IPS DF 4.7 (cell line): ENCODE results near the gene RBM33.
"Not testable (repeated sequence)": the region's sequence is repeated elsewhere in the genome, so short reads cannot be mapped to it uniquely, and the experiment has no call there.

Source experiments
- DNase-seq: peaks from one replicate; pipeline ENCODE4 v3.0.0-alpha.2; 2013; ENCODE audit warnings: low spot score; ENCODE audit errors: extremely low read depth

Gene RBM33, protein sequence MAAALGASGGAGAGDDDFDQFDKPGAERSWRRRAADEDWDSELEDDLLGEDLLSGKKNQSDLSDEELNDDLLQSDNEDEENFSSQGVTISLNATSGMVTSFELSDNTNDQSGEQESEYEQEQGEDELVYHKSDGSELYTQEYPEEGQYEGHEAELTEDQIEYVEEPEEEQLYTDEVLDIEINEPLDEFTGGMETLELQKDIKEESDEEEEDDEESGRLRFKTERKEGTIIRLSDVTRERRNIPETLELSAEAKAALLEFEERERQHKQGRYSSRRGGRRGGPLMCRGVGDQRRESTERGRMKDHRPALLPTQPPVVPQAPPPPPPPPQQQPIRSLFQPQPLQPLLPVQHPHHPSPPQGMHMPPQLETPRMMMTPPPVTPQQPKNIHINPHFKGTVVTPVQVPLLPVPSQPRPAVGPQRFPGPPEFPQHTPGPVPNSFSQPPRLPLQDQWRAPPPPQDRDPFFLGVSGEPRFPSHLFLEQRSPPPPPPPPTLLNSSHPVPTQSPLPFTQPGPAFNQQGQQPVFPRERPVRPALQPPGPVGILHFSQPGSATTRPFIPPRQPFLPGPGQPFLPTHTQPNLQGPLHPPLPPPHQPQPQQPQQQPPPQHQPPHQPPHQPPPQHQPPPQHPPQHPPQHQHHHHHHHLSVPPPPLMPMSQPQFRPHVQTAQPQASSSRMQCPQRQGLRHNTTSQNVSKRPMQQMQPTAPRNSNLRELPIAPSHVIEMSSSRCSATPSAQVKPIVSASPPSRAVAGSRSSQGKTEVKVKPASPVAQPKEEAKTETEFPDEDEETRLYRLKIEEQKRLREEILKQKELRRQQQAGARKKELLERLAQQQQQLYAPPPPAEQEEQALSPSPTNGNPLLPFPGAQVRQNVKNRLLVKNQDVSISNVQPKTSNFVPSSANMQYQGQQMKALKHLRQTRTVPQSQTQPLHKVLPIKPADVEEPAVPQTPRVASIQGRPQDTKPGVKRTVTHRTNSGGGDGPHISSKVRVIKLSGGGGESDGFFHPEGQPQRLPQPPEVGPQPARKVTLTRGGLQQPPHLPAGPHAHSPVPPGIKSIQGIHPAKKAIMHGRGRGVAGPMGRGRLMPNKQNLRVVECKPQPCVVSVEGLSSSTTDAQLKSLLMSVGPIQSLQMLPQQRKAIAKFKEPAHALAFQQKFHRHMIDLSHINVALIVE

DNA sequence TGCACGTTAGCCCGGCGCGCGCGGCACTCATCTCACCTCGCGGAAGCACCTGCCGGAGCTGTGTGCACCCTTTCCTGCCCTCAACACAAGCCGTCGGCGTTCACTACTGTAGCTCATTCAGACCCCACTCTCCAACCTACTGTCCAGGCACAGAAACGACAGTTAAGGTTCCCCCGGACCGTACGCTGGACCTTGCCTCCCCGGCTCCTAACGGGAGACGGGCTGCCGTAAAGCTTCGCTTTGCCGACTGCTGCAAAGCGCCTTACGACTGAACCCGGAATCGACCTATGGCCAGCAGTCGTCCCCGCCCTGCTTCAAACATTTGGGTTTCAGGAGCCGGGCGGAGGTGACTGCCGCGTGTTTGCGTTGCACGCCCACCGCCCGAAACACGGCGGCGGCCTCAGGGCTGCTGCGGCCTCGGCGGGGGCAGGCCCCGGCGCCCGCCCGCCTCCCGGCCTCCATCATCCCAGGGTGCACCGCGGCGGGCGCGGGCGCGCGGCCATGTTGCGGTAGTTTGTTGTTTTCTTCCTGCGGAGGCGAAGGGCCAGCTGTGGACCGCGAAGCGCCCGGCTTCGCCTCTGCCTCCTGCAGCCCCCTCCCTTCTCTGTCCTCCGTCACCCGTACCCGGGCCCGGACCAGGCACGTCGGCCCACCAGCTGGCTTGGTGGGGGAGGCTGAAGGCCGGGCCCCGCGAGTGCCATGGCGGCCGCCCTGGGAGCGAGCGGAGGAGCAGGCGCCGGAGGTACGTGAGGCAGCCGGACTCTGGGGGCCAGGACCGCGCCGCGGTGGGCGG is at the start of gene RBM33:
TSS of gene RBM33 (plus strand) at position 484 of the 793 bp plus-strand sequence. CDS start at position 700, 216 bp downstream.
- DNase-seq: peak; percentile 64

DNA sequence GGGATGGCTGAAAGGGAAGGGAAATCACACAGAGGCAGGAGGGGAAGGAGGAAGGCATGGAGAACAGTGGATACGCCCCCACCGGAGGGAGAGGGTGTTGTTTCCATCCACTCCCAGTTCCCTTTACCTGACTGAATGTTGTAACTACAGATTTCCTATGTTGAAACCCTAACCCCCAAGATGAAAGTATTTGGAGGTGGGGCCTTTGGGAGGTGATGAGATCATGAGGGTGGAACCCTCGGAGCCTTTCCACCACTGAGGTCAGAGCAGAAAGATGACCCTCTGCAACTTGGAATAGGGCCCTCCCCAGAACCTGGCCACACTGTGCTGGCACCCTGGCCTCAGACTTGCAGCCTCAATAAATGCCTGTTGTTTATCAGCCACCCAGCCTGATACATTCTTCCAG is 49.5 kb upstream of the RBM33 start:
- DNase-seq: peak; percentile 56

DNA sequence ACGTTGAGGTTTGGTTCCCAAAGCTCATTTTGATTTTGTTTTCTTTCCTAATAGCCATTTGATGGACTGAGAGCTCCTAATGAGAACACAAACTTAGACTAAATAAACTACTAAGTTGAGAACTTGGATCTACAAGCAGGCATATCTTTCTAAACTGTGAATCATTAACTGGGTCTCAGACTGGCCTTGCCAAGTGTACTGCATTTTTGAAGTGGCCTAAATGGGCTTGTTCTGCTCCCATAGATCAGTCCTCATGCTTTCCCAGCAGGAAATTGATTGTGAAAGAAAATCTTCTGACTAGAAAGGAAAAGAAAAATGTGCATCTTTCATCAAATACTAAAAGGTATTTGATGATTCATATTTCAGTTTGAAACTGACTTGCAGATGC is 46.7 kb upstream of the RBM33 start:
- no peak for DNase-seq

DNA sequence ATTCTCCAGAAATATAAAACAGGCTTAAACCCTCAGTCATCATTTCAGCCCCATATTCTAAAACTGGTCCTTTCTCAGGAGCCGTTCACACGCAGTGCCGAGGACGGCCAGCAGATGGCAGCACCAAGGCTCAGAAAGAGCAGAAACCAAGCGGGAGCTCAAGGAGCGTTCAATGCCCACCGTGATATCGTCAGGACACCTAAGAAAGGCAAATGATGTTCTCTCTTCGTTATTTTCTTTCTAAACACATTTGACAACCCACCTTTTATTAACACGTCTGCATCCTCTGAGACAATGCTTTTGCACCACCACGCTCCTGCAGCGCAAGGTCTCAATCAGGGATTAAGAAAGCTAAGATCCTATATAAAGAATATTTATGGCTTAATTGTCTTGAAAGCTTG is 45.7 kb upstream of the RBM33 start:
- peak; percentile 30 for DNase-seq

DNA sequence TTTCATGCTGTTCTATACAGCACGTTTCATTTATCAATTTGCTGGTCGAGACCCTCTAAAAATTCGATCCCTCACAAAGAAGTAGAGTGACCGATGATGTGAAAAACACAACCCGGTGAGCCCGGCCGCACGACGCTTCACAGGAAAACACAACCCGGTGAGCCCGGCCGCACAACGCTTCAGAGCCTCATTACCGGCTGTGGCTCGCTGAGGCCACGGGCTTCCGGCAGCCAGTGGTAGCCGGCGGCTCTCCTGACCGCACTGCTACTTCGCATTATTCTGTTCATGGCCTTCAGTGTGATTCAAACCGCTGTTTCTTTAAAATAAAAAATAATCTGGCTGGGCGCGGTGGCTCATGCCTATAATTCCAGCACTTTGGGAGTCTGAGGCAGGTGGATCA is 42.3 kb upstream of the RBM33 start:
- no peak for DNase-seq

DNA sequence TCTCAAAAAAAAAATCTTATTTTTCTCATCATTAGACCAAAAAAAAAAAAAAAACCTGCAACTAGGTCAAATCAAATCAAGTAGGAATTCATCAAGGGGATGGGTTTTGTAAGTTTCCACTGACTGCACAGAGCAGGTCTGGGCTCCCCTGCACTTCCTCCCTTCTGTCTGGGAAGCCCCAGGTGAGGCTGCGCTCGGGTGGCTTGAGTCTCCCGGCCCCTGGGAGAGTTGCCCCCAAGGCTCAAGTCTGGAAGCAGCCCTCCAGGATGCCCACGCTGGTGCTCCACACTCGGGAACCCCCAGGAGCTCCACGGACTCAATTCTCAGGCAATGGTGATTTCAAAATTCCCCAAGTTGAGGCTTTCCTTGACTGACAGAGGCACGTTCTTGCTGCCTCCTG is 41.7 kb upstream of the RBM33 start:
- no peak for DNase-seq

DNA sequence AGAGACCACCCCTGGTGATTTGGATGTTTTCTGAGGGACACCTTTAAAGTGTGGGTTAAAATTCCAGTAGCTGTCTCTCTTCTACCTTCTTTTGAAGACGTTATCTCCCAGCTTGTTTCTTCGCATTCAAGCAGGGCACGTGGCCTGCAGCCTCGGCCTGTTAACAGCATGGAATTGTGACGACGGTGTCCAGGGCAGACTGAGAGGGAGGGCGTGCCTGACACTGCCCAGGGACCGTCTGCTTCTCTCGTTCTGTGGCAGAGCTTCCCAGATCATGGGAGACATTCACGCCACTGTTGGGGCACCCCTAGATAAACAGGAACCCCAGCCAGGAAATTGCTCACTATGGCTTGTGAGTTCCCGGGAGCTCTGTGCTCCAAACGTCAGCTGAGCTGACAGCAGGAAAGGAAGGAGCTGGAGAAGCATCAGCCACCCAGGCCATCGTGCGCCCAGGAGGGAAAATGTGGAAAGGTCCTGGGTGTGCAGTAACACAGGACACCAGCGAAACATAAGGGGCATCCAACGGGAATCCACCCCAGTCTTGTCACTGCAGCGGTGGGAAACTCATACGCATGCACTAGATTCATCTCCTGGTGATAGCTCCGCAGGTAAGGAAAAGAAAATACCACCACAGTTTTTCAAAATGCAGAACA is 41.1 kb upstream of the RBM33 start:
- no peak for DNase-seq

DNA sequence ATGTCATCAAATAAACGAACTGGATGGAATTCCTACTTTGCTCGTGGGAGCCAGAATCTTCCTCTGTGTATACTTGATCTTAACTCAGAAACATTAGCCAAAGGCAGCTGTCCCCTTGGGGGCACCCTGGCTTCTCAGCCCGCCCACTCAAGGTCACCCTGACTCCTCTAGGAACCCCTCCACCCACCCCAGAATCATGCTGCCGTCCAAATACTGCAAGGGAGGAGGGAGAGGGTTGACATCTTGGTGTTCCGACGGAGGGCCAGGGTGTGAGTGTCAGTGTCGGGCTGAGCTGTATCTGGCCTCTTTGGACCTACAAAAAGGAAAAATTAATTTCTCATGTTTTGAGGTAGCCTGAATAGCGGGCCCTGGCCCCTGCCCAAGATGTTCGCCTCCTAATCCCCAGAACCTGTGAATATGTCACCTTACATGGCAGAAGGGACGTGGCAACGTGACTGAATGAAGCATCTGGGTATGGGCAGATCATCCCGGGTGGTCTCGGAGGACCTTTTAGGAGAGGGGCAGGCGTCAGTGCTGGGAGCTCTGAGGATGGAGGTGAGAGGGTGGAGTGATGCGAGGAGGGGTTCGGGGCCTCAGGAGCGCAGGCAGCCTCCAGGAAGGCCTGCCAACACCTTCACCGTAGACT is 40.5 kb upstream of the RBM33 start:
- DNase-seq: no peak

DNA sequence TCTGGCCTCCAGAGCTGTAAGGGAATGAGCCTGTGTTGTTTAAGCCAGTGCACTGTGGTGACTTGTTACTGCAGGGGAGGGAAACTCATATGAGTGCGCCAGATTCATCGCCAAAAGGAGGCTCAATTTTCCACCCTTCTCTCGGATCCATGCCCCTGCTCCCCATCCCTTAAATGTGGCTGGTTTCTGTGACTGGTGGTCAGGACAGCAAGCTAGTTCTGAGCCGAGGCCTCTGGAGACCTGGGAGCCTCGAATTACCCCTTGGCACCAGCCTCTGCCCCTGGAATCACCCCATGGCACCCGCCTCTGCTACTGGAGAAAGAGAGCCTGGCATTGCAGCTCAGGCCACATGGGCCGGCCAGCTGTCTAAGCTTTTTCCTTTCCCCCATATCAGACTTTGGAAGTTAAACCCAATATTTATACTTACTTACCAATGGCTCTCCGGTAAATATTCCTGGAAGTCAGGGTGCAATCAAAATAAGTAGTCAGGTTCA is 39.9 kb upstream of the RBM33 start:
- no peak for DNase-seq

DNA sequence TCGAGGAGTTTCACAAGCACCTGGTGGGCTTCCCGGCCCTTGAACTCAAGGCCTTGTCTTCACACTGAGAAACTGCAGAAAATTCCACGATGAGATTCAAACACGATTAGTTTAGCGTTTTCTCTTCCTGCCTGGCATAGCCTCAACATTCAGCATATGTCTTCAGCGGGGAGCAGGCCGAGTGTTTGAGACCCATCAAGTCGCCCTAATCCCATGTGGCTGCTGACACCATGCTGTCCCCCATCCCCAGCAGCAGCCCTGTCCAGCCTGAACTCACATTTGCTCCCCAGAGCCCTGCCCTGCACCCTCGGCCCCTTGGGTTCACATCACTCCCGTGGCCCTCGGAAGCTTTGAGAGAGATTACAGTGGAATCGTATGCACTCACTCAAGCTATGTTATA is 35.3 kb upstream of the RBM33 start:
- no peak for DNase-seq

DNA sequence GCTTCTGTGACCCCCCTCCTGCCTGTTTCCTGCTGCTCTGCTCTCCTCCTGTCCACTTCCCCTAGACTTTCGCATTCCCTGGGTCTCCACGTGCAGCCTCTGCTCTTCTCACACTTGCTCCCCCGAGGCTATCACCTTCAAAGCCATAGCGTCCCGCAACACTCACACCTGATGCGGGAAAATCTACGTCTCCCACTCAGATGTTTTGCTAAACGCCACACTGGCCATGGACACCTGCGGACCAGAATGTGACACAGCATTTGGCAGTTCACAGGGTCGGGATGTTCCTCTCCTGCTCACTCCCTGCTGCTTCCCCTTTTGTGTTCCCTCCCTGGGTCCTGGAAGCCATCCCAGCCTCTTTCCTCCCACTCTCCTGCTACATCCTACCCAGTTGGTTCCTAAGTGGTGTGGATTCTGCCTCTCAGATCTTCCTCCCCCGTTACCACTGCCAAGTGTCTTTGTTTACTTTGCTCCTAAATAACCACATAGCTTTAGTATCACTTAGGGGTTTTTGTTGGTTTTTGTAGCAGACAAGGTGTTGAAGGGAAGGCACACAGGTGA is 33.7 kb upstream of the RBM33 start:
- DNase-seq: no peak

DNA sequence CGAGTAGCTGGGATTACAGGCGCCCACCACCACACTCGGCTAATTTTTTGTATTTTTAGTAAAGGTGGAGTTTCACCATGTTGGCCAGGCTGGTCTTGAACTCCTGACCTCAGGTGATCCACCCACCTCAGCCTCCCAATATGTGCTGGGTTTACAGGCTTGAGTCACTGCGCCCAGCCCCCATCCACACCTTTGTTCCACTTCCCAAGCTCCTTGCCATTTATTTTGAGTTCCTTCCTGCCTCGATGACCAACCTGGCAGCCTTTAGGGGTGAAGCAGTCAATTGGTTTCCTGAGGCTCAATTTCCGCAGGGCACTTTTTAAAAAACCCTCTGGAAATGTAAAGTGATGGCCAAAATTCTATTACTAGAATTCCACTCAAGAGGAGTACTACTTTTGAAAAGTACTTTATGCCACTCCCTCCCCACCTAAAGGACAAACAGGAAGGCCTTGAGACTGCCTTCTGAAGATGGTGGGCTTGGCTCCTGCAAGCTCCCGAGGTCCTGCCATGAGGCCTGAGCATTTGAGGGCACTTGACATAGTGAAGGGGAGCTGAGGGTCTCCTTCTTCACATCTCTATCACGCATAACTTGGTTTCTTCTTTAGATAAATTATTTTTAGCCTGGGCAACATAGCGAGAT is 32.5 kb upstream of the RBM33 start:
- no peak for DNase-seq

DNA sequence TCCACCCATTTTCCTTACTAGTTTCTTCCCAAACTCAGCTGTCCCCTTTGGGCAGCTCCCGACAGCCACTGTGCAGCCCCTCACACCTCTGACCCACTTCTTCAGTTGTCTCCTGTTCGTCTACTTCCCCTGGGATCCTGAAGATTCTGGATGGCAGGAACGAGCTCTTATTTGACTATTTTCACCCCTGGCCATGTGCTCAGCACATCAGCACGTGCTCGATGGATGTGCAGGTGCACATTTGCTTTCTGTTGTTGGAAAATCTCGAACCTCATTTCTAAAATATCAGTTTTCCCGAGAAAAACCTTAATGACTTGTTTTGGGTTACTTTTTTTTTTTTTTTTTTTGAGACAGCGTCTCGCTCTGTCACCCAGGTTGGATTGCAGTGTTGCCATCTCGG is 31.8 kb upstream of the RBM33 start:
- DNase-seq: no peak

DNA sequence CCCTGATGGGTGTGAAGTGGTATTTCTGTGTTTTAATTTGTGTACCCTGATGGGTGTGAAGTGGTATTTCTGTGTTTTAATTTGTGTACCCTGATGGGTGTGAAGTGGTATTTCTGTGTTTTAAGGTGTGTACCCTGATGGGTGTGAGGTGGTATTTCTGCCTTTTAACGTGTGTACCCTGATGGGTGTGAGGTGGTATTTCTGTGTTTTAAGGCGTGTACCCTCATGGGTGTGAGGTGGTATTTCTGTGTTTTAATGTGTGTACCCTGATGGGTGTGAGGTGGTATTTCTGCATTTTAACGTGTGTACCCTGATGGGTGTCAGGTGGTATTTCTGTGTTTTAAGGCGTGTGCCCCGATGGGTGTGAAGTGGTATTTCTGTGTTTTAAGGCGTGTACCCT is 29.4 kb upstream of the RBM33 start:
- DNase-seq: not testable (repeated sequence)

DNA sequence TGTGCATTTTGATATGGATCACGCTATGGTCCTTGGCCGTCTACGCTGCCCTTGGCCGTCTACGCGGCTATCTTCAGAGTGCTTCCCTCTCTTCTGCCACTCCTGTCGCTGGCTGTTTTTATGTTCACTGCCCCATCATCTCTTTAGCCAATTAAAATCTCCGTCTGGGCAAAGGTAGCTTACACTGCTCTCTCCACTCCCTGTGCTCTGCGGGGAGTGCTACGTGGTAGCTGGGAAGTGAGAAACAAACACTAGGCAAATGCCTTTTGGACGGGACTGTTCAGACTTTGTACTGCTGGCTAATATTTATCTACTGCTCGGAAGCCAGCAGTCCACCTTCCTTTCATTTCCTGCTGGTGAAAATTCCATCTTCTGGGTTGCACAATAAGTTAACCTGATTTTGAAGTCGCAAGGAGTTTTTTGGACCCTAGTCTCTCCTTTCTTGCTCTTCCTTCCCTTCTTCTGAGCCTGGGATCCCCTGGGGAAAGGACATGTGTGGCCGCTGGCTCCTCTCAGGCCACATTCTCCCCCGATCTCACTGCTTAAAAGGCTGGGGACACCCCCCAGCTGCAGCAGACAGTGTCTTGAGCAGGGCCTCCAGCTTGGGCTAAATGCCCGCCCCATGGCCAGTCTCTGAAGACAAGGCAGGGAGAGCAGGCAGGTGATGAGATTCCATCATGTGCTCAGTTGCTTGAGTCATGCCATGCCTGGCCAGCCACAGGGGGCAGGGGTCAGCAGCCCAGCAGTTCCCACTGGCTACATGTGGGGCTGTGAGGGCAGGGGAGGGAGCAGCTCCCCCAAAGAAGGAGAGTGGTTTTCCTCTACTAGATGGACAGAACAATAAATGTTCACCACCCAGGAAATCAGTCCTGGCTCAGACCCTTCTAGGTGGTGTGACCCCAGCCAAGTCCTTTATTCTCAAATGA is 25.5 kb upstream of the RBM33 start:
- no peak for DNase-seq

DNA sequence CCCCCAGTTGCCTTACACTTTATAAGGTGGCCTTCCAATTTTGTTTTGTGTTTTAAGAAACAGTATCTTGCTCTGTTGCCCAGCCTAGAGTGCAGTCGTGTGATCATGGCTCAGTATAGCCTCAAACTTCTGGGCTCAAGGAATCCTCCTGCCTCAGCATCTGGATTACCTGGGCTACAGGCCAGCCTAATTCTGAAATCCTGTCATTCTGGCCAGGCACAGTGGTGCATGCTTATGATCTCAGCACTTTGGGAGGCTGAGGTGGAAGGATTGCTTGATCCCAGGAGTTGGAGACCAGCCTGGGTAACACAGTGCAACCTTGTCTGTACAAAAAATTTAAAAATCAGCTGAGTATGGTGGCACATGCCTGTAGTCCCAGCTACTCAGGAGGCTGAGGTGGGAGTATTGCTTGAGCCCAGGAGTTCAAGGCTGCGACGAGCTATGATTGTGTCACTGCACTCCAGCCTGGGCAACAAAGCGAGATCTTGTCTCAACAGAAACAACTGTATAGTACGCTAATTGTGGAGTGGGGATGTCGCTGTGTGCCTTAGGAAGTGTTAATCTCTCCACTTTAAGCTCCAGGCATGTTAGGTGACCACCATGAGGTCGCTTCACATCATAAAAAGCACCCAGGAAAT is 24.7 kb upstream of the RBM33 start:
- no peak for DNase-seq

DNA sequence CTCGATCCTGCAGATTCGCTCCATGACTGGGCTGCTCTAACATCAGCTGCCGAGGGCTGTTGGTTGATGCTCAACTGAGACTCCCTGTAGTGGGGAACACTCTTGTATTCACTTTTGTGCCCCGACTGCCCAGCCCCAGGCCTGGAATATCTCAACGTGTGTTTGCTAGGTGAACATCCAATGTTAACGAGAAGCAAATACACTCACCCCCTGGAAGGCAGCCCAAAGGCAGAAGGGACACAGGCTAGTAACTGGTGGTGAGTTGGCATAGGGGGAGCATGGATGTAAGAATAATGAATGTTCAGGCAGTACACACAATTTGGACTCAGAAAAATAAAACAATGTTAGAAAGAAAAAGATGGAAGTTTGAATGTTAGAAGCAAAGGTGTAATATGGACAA is 24.0 kb upstream of the RBM33 start:
- no peak for DNase-seq
